ENCODE measurements around the gene TSPOAP1. TPM values are rescaled to one million over a fixed set of nuclear protein-coding genes. Genes with fewer than 3 reads are reported as not detected.
A peak's percentile ranks its signal among the peaks of the same experiment; 100 is the strongest.

The TSPOAP1 gene
- total RNA-seq, 1 donor from 2014 or later = 0.05 TPM

- no peak overlapping the region for H3K27ac Mint-ChIP-seq (ENCODE audit: unreplicated experiment)
- no peak for TF ChIP-seq CTCF (IDR thresholded peaks at IDR 0.05)
- no peaks in the 10 kb centered on the region for H3K36me3 Mint-ChIP-seq (ENCODE audit: unreplicated experiment)
- no peak overlapping the region for H3K4me3 Mint-ChIP-seq (ENCODE audit: unreplicated experiment)
- DNase-seq (ENCODE audit: extremely low spot score, unreplicated experiment) = peak; percentile 57
- H3K4me1 Mint-ChIP-seq (ENCODE audit: unreplicated experiment) = no peaks in the 10 kb centered on the region
- no peaks in the 10 kb centered on the region for H3K9me3 Mint-ChIP-seq (ENCODE audit: unreplicated experiment)
- peaks cover 65% of the 10 kb centered on the region for H3K27me3 Mint-ChIP-seq (ENCODE audit: unreplicated experiment)
These were observed 73.8 kb downstream of the TSPOAP1 start for GRCh38 chr17:58254803-58255202.

GRCh38 chr17:58253082-58253481, 75.5 kb downstream of the TSPOAP1 start:
- peaks cover 2% of the 10 kb centered on the region for H3K4me1 Mint-ChIP-seq (ENCODE audit: unreplicated experiment)
- DNase-seq (ENCODE audit: extremely low spot score, unreplicated experiment) = no peak
- TF ChIP-seq CTCF (IDR thresholded peaks at IDR 0.05) = no peak
- H3K36me3 Mint-ChIP-seq (ENCODE audit: unreplicated experiment) = no peaks in the 10 kb centered on the region
- no peak overlapping the region for H3K4me3 Mint-ChIP-seq (ENCODE audit: unreplicated experiment)
- H3K27me3 Mint-ChIP-seq (ENCODE audit: unreplicated experiment) = peaks cover 57% of the 10 kb centered on the region
- no peak overlapping the region for H3K27ac Mint-ChIP-seq (ENCODE audit: unreplicated experiment)
- no peaks in the 10 kb centered on the region for H3K9me3 Mint-ChIP-seq (ENCODE audit: unreplicated experiment)

GRCh38 chr17:58252141-58252540, 76.5 kb downstream of the TSPOAP1 start:
- H3K27me3 Mint-ChIP-seq (ENCODE audit: unreplicated experiment) = peaks cover 48% of the 10 kb centered on the region
- H3K4me3 Mint-ChIP-seq (ENCODE audit: unreplicated experiment) = no peak overlapping the region
- H3K4me1 Mint-ChIP-seq (ENCODE audit: unreplicated experiment) = peaks cover 2% of the 10 kb centered on the region
- no peaks in the 10 kb centered on the region for H3K36me3 Mint-ChIP-seq (ENCODE audit: unreplicated experiment)
- no peaks in the 10 kb centered on the region for H3K9me3 Mint-ChIP-seq (ENCODE audit: unreplicated experiment)
- DNase-seq (ENCODE audit: extremely low spot score, unreplicated experiment) = peak; percentile 71
- H3K27ac Mint-ChIP-seq (ENCODE audit: unreplicated experiment) = no peak overlapping the region
- no peak for TF ChIP-seq CTCF (IDR thresholded peaks at IDR 0.05)

Small RNAs within 50 kb of the gene (microRNA-seq; reads per million reads assigned to microRNA genes)
- gene MIR4736 (ENCODE audit: unreplicated experiment) = not detected

Other genes with a start within 250 kb of the TSPOAP1 start
- gene DYNLL2, start 245.4 kb downstream of the TSPOAP1 start, total RNA-seq = 18.8 and 20.5 TPM in 2 replicates
- gene OR4D1, start 180.4 kb downstream of the TSPOAP1 start, total RNA-seq = 0.11 TPM in 1 of 2 replicates, not detected in the other
- not detected in 2 replicates for gene OR4D2, start 161.8 kb downstream of the TSPOAP1 start, total RNA-seq
- not detected in 2 replicates for gene EPX, start 136.1 kb downstream of the TSPOAP1 start, total RNA-seq
- gene MKS1, start 109.5 kb downstream of the TSPOAP1 start, total RNA-seq = 21.5 and 24.1 TPM in 2 replicates
- not detected in 2 replicates for gene LPO, start 90.2 kb downstream of the TSPOAP1 start, total RNA-seq
- gene MPO, start 47.9 kb downstream of the TSPOAP1 start, total RNA-seq = not detected in 2 replicates
- 77.0 and 80.6 TPM in 2 replicates for gene SUPT4H1, start 23.4 kb upstream of the TSPOAP1 start, total RNA-seq
- not detected in 2 replicates for gene RNF43, start 88.7 kb upstream of the TSPOAP1 start, total RNA-seq
- not detected in 2 replicates for gene HSF5, start 159.6 kb upstream of the TSPOAP1 start, total RNA-seq
- gene MTMR4, start 185.8 kb upstream of the TSPOAP1 start, total RNA-seq = 47.3 and 47.4 TPM in 2 replicates